Spleen (tissue), 7 donors: Measurements from ENCODE around the gene CCDC170.

Source experiments
- CTCF ChIP-seq, 11 experiments: fragments of 200-600 bp in 7 of 11; fragments of 450-650 bp in 4 of 11; sonication (generic) in 4 of 11; IDR thresholded peaks in 8 of 11; conservative IDR thresholded peaks in 3 of 11; 1 replicate in 7 of 11; 2 replicates in 4 of 11; pipeline versions ENCODE4 v1.4.0 to v1.8.0; 2016 to 2021; ENCODE audit warnings: antibody characterized with exemption in 11 of 11, inconsistent platforms in 4 of 11, mild to moderate bottlenecking in 1 of 11
- POLR2A ChIP-seq, 3 donors: fragments of 450-650 bp; IDR thresholded peaks; one replicate each; pipeline ENCODE4 v1.5.1; 2017; ENCODE audit warnings: antibody characterized with exemption in 3 of 3, mild to moderate bottlenecking in 1 of 3
- donor health status: DM: no; HTN: no; CAD: no; lungs with moderate emphysema.
- donor health status: DM: no; HTN: no; CAD: no.
- donor health status: DM: no; HTN: no; CAD: no.

- no peak for TF ChIP-seq POLR2A (IDR thresholded peaks at IDR 0.05)
- no peak for TF ChIP-seq CTCF (IDR thresholded peaks at IDR 0.05 in 8 of 11, conservative IDR thresholded peaks at IDR 0.05 in 3 of 11)
Observed at GRCh38 chr6:151637814-151638213, 144.0 kb downstream of the CCDC170 start.
